GM23338 (cell line): Measurements from ENCODE around the gene ELN.

Source experiments
- CREB1 ChIP-seq: fragments of 250-450 bp; sonication (Bioruptor Pico); IDR thresholded peaks from 2 replicates; pipeline ENCODE4 v1.5.0; 2020; ENCODE audit warnings: low read depth, mild to moderate bottlenecking, moderate library complexity
- EZH2 ChIP-seq: fragments of 200-600 bp; sonication (generic); IDR thresholded peaks from one replicate; pipeline ENCODE4 v1.8.0; 2017; ENCODE audit warnings: antibody characterized with exemption, mild to moderate bottlenecking, low read depth; ENCODE audit not compliant: unreplicated experiment
- EZH2phosphoT487 ChIP-seq: fragments of 200-600 bp; sonication (generic); IDR thresholded peaks from one replicate; pipeline ENCODE4 v1.8.1; 2018; ENCODE audit warnings: antibody characterized with exemption; ENCODE audit not compliant: unreplicated experiment
- JUNB ChIP-seq: IDR thresholded peaks from one replicate; pipeline ENCODE4 v1.6.1; 2016; ENCODE audit warnings: antibody characterized with exemption; ENCODE audit not compliant: unreplicated experiment
- POLR2AphosphoS5 ChIP-seq: IDR thresholded peaks from 2 replicates; pipeline ENCODE4 v1.6.1; 2016; ENCODE audit warnings: antibody characterized with exemption, low read depth
- STAT1 ChIP-seq: IDR thresholded peaks from one replicate; pipeline ENCODE4 v1.6.1; 2016; ENCODE audit warnings: antibody characterized with exemption; ENCODE audit not compliant: unreplicated experiment
- TF ChIP-seq, protein P1 (sequence below), 2 experiments: fragments of 200-600 bp in 1 of 2; sonication (generic) in 1 of 2; conservative IDR thresholded peaks; 2 replicates each; pipeline versions ENCODE4 v1.5.1 to v1.6.1; 2016 to 2017; ENCODE audit warnings: antibody characterized with exemption in 2 of 2, low read depth in 2 of 2, mild to moderate bottlenecking in 2 of 2, moderate library complexity in 1 of 2
- TF ChIP-seq, protein P2 (sequence below): IDR thresholded peaks from one replicate; pipeline ENCODE4 v1.6.1; 2018; ENCODE audit warnings: antibody characterized with exemption; ENCODE audit not compliant: unreplicated experiment

DNA sequence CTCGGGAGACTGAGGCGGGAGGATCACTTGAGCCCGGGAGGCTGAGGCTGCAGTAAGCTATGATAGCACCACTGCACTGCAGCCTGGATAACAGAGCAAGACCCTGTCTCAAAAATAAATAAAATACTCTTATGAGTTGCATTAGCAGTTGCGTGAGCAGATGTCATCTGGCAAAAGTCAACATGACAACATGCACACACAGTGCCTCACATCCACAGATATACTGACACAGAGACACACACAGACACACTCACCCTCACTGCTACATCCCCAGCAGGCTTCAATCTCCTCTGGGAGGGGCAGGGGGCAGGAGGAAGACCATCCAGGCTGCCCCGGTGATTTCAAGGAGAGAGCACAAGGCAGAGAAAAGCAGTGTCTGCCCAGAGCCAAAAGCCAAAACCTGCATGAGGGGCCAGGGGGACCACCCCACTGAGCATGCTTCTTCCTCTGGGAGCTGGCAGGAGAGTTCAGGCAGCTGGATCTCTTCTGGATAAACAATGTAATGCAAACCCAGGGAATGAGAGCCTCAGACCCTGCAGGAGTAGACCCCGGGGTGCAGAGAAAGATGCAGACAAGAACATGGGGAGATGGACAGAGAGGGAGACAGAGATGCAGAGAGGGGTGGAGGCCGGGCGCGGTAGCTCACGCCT, 9.6 kb upstream of the ELN start:
- TF ChIP-seq, protein P1, sequence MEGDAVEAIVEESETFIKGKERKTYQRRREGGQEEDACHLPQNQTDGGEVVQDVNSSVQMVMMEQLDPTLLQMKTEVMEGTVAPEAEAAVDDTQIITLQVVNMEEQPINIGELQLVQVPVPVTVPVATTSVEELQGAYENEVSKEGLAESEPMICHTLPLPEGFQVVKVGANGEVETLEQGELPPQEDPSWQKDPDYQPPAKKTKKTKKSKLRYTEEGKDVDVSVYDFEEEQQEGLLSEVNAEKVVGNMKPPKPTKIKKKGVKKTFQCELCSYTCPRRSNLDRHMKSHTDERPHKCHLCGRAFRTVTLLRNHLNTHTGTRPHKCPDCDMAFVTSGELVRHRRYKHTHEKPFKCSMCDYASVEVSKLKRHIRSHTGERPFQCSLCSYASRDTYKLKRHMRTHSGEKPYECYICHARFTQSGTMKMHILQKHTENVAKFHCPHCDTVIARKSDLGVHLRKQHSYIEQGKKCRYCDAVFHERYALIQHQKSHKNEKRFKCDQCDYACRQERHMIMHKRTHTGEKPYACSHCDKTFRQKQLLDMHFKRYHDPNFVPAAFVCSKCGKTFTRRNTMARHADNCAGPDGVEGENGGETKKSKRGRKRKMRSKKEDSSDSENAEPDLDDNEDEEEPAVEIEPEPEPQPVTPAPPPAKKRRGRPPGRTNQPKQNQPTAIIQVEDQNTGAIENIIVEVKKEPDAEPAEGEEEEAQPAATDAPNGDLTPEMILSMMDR (conservative IDR thresholded peaks at IDR 0.05; ENCODE audit: low read depth in 2 of 2): no peak
- TF ChIP-seq EZH2phosphoT487 (no peak), JUNB (no peak), POLR2AphosphoS5 (no peak), CREB1 (CRISPR knock-in tag) (no peak), EZH2 (no peak), STAT1 (no peak)
- TF ChIP-seq, protein P2, sequence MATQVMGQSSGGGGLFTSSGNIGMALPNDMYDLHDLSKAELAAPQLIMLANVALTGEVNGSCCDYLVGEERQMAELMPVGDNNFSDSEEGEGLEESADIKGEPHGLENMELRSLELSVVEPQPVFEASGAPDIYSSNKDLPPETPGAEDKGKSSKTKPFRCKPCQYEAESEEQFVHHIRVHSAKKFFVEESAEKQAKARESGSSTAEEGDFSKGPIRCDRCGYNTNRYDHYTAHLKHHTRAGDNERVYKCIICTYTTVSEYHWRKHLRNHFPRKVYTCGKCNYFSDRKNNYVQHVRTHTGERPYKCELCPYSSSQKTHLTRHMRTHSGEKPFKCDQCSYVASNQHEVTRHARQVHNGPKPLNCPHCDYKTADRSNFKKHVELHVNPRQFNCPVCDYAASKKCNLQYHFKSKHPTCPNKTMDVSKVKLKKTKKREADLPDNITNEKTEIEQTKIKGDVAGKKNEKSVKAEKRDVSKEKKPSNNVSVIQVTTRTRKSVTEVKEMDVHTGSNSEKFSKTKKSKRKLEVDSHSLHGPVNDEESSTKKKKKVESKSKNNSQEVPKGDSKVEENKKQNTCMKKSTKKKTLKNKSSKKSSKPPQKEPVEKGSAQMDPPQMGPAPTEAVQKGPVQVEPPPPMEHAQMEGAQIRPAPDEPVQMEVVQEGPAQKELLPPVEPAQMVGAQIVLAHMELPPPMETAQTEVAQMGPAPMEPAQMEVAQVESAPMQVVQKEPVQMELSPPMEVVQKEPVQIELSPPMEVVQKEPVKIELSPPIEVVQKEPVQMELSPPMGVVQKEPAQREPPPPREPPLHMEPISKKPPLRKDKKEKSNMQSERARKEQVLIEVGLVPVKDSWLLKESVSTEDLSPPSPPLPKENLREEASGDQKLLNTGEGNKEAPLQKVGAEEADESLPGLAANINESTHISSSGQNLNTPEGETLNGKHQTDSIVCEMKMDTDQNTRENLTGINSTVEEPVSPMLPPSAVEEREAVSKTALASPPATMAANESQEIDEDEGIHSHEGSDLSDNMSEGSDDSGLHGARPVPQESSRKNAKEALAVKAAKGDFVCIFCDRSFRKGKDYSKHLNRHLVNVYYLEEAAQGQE: no peak
